HepG2 (cell line): ENCODE measurements around the gene NYNRIN. TPM values are rescaled to one million over a fixed set of nuclear protein-coding genes. Genes with fewer than 3 reads are reported as not detected.

Source experiments
- AGO2 ChIP-seq: fragments of 200-400 bp; formaldehyde crosslinking; optimal IDR thresholded peaks from 2 replicates; pipeline ENCODE3; 2017; ENCODE audit warnings: mild to moderate bottlenecking, low read depth, low read length, moderate library complexity
- ARNT ChIP-seq: fragments of 450-650 bp; IDR thresholded peaks from 2 replicates; pipeline ENCODE4 v1.6.1; 2017
- FIP1L1 ChIP-seq: fragments of 200-400 bp; formaldehyde crosslinking; IDR thresholded peaks from 2 replicates; pipeline ENCODE4 v1.6.1; 2018; ENCODE audit warnings: low read depth, mild to moderate bottlenecking, low read length, moderate library complexity, borderline replicate concordance; ENCODE audit not compliant: insufficient read depth
- FOXO1 ChIP-seq: sonication (generic); formaldehyde crosslinking; IDR thresholded peaks from 2 replicates; pipeline ENCODE4 v1.4.0; 2020; ENCODE audit warnings: missing genetic modification reagents
- GATAD1 ChIP-seq: IDR thresholded peaks from 2 replicates; pipeline ENCODE4 v1.6.1; 2016; ENCODE audit warnings: missing genetic modification reagents, missing compliant biosample characterization
- IRF9 ChIP-seq: sonication (generic); formaldehyde crosslinking; IDR thresholded peaks from 2 replicates; pipeline ENCODE4 v1.8.0; 2022; ENCODE audit warnings: missing genetic modification reagents, mild to moderate bottlenecking, borderline replicate concordance
- KDM3A ChIP-seq: IDR thresholded peaks from 2 replicates; pipeline ENCODE4 v1.6.1; 2018; ENCODE audit warnings: low read depth, missing compliant biosample characterization
- KDM5A ChIP-seq: fragments of 200-600 bp; sonication (generic); IDR thresholded peaks from 2 replicates; pipeline ENCODE4 v1.7.0; 2018; ENCODE audit warnings: antibody characterized with exemption, mild to moderate bottlenecking, low read length, borderline replicate concordance
- KLF15 ChIP-seq: sonication (generic); formaldehyde crosslinking; IDR thresholded peaks from 2 replicates; pipeline ENCODE4 v1.8.1; 2023; ENCODE audit warnings: borderline replicate concordance, mild to moderate bottlenecking, inconsistent platforms, missing genetic modification reagents, mixed read lengths
- MTA1 ChIP-seq: sonication (generic); formaldehyde crosslinking; IDR thresholded peaks from 2 replicates; pipeline ENCODE4 v1.4.0; 2020; ENCODE audit warnings: missing genetic modification reagents, mild to moderate bottlenecking, borderline replicate concordance
- MTA3 ChIP-seq: sonication (generic); formaldehyde crosslinking; IDR thresholded peaks from 2 replicates; pipeline ENCODE4 v1.4.0; 2020; ENCODE audit warnings: missing genetic modification reagents
- NPAS2 ChIP-seq: sonication (generic); formaldehyde crosslinking; IDR thresholded peaks from 2 replicates; pipeline ENCODE4 v1.8.0; 2022; ENCODE audit warnings: mild to moderate bottlenecking, missing genetic modification reagents, borderline replicate concordance
- RBAK ChIP-seq: sonication (generic); formaldehyde crosslinking; IDR thresholded peaks from 2 replicates; pipeline ENCODE4 v1.5.1; 2020; ENCODE audit warnings: mild to moderate bottlenecking, missing genetic modification reagents
- RNF219 ChIP-seq: sonication (generic); formaldehyde crosslinking; IDR thresholded peaks from 2 replicates; pipeline ENCODE4 v1.5.0; 2020; ENCODE audit warnings: mild to moderate bottlenecking, missing genetic modification reagents
- SPEN ChIP-seq: sonication (generic); formaldehyde crosslinking; IDR thresholded peaks from 2 replicates; pipeline ENCODE4 v1.5.1; 2020; ENCODE audit warnings: low read depth, mild to moderate bottlenecking, missing genetic modification reagents
- WIZ ChIP-seq: sonication (generic); formaldehyde crosslinking; IDR thresholded peaks from 2 replicates; pipeline ENCODE4 v1.5.1; 2020; ENCODE audit warnings: mild to moderate bottlenecking, missing genetic modification reagents
- YEATS2 ChIP-seq: sonication (generic); formaldehyde crosslinking; IDR thresholded peaks from 2 replicates; pipeline ENCODE4 v1.4.0; 2020; ENCODE audit warnings: missing genetic modification reagents, borderline replicate concordance
- ZBTB7B ChIP-seq: sonication (generic); formaldehyde crosslinking; IDR thresholded peaks from 2 replicates; pipeline ENCODE4 v1.4.0; 2020; ENCODE audit warnings: missing genetic modification reagents
- ZBTB8A ChIP-seq: sonication (generic); formaldehyde crosslinking; IDR thresholded peaks from 2 replicates; pipeline ENCODE4 v1.4.0; 2020; ENCODE audit warnings: mild to moderate bottlenecking, low read depth, missing genetic modification reagents, borderline replicate concordance
- ZFP90 ChIP-seq: sonication (generic); formaldehyde crosslinking; IDR thresholded peaks from 2 replicates; pipeline ENCODE4 v1.8.0; 2022; ENCODE audit warnings: missing genetic modification reagents, mild to moderate bottlenecking, inconsistent platforms, borderline replicate concordance
- ZNF24 ChIP-seq: fragments of 450-650 bp; IDR thresholded peaks from 2 replicates; pipeline ENCODE4 v1.6.1; 2017; ENCODE audit warnings: antibody characterized with exemption, mild to moderate bottlenecking
- ZNF260 ChIP-seq: sonication (generic); formaldehyde crosslinking; IDR thresholded peaks from 2 replicates; pipeline ENCODE4 v1.4.0; 2020; ENCODE audit warnings: missing genetic modification reagents, low read depth, mild to moderate bottlenecking, borderline replicate concordance
- ZSCAN30 ChIP-seq: sonication (generic); formaldehyde crosslinking; IDR thresholded peaks from 2 replicates; pipeline ENCODE4 v1.5.0; 2020; ENCODE audit warnings: mild to moderate bottlenecking, missing genetic modification reagents
- ZUFSP ChIP-seq: sonication (generic); formaldehyde crosslinking; IDR thresholded peaks from 2 replicates; pipeline ENCODE4 v1.9.0; 2021; ENCODE audit warnings: missing genetic modification reagents, mild to moderate bottlenecking, borderline replicate concordance
- polyA plus RNA-seq, 8 experiments: library from polyadenylated mRNA; depleted of rRNA in 3 of 8; stranded (reverse) in 7 of 8; unstranded in 1 of 8; fragments of >200 nt; fragmentation: Illumina TruSeq in 4 of 8; extraction: Trizol in 4 of 8; gene quantifications; 2 replicates each; pipeline versions ENCODE4 v1.2.1 to v1.2.3, GENCODE V29; 2011 to 2016; ENCODE audit warnings: low read depth in 4 of 8, missing spikeins in 1 of 8, mixed read lengths in 1 of 8; ENCODE audit not compliant: insufficient read depth in 1 of 8
- total RNA-seq, 5 experiments: library from RNA; depleted of rRNA; stranded (reverse); fragments of >200 nt; fragmentation: Illumina TruSeq; extraction: Trizol; gene quantifications; 2 replicates each; pipeline ENCODE4 v1.2.3, GENCODE V29; 2016; ENCODE audit warnings: low read depth in 1 of 5

NYNRIN gene
- total and polyA plus RNA-seq, 2 of the 13 experiments (the other 11 are each of a cell fraction or from before 2014, with no cell fraction given), result 0.63 to 1.1 TPM

- TF ChIP-seq ZSCAN30 (CRISPR knock-in tag) (no peak), ZBTB7B (CRISPR knock-in tag) (peak; percentile 37; the same call in 1 of the 2 replicates), FIP1L1 (0 out of 2 replicates have a peak, but pooled peaks have one; percentile 86), ZBTB8A (0 out of 2 replicates have a peak, but pooled peaks have one; percentile 55), SPEN (CRISPR knock-in tag) (peak; percentile 90), KLF15 (peak; percentile 77; the same call in 1 of the 2 replicates), MTA3 (CRISPR knock-in tag) (0 out of 2 replicates have a peak, but pooled peaks have one; percentile 5), ZUFSP (no peak), KDM3A (peak; percentile 90), ZNF24 (peak; percentile 74), YEATS2 (CRISPR knock-in tag) (peak; percentile 97), GATAD1 (CRISPR knock-in tag) (peak; percentile 97), RBAK (CRISPR knock-in tag) (peak; percentile 15; the same call in 1 of the 2 replicates), AGO2 (peak; percentile 99), ARNT (no peak), NPAS2 (CRISPR knock-in tag) (no peak), FOXO1 (peak; percentile 42), RNF219 (CRISPR knock-in tag) (no peak), MTA1 (peak; percentile 93; the same call in 1 of the 2 replicates), KDM5A (peak; percentile 65; the same call in 1 of the 2 replicates), ZFP90 (CRISPR knock-in tag) (peak; percentile 98), ZNF260 (peak; percentile 40; the same call in 1 of the 2 replicates), WIZ (CRISPR knock-in tag) (peak; percentile 17; the same call in 1 of the 2 replicates), IRF9 (CRISPR knock-in tag) (peak; percentile 94)
These were observed 43.6 kb downstream of the NYNRIN start, which contains the start of gene SDR39U1 (continued) for GRCh38 chr14:24442240-24443052.
